H1 (cell line): ENCODE measurements around the gene ANO9. TPM values are rescaled to one million over a fixed set of nuclear protein-coding genes. Genes with fewer than 3 reads are reported as not detected.

Experiments used
- ASH2L ChIP-seq: fragments of 200-600, 300-600 bp; sonication (generic); IDR thresholded peaks from one replicate; pipeline ENCODE4 v1.7.1; 2017; ENCODE audit warnings: low read length
- CBX8 ChIP-seq: fragments of 300-800, 300-1000 bp; sonication (generic); IDR thresholded peaks from 2 replicates; pipeline ENCODE4 v1.7.1; 2016; ENCODE audit warnings: low read depth, low read length, borderline replicate concordance
- CEBPB ChIP-seq: IDR thresholded peaks from 2 replicates; pipeline ENCODE4 v1.6.1; 2012; ENCODE audit warnings: low read depth, low read length
- JUN ChIP-seq: IDR thresholded peaks from 2 replicates; pipeline ENCODE4 v1.6.1; 2011; ENCODE audit warnings: low read depth, mild to moderate bottlenecking, improper control_type of control experiment, low read length
- SIN3A ChIP-seq, 2 experiments: IDR thresholded peaks in 1 of 2; conservative IDR thresholded peaks in 1 of 2; 2 replicates each; pipeline ENCODE4 v1.6.1; 2011 to 2012; ENCODE audit warnings: low read length in 2 of 2, improper control_type of control experiment in 1 of 2, low read depth in 1 of 2, mild to moderate bottlenecking in 1 of 2
- SRF ChIP-seq: IDR thresholded peaks from 2 replicates; pipeline ENCODE4 v1.6.1; 2011; ENCODE audit warnings: mild to moderate bottlenecking, low read depth, low read length, moderate library complexity
- TCF12 ChIP-seq: IDR thresholded peaks from 2 replicates; pipeline ENCODE4 v1.6.1; 2011; ENCODE audit warnings: low read depth, mild to moderate bottlenecking, low read length
- polyA plus RNA-seq, 7 experiments: library from polyadenylated mRNA; depleted of rRNA in 3 of 7; stranded (reverse) in 5 of 7; unstranded in 2 of 7; fragments of >200 nt in 5 of 7; fragments of 200-250 nt in 2 of 7; gene quantifications; 1 replicate in 5 of 7; 2 replicates in 1 of 7; 4 replicates in 1 of 7; pipeline versions ENCODE4 v1.2.1 to v1.2.3, GENCODE V29; 2011 to 2013; ENCODE audit warnings: missing spikeins in 2 of 7, mixed read lengths in 2 of 7
- total RNA-seq: library from RNA; stranded (reverse); fragmentation: NEBNext Ultra II Directional; extraction: Animal tissue kit (Norgen Biotek cat#: 25700); gene quantifications from 2 replicates; pipeline ENCODE4 v1.2.1, GENCODE V29; 2021

ANO9 gene
- total and polyA plus RNA-seq, 2 of the 8 experiments (the other 6 are each of a cell fraction or from before 2014, with no cell fraction given), result 20.0 to 20.7 TPM

GRCh38 chr11:422249-422656 is 19.6 kb downstream of the ANO9 start (continued):
- TF ChIP-seq SRF (no peak), SIN3A (conservative IDR thresholded peaks at IDR 0.05 in 1 of 2, IDR thresholded peaks at IDR 0.05 in 1 of 2; ENCODE audit: low read depth in 1 of 2, low read length in 2 of 2) (no peak), CBX8 (no peak), CEBPB (no peak), ASH2L (no peak), TCF12 (no peak), JUN (no peak)
- TF ChIP-seq, all 59 proteins: peak for 0
